ENCODE measurements around the gene CATSPER3. TPM values are rescaled to one million over a fixed set of nuclear protein-coding genes. Genes with fewer than 3 reads are reported as not detected.

Gene CATSPER3
- total RNA-seq, 1 experiment from 2014 or later = 0.50 TPM

DNA sequence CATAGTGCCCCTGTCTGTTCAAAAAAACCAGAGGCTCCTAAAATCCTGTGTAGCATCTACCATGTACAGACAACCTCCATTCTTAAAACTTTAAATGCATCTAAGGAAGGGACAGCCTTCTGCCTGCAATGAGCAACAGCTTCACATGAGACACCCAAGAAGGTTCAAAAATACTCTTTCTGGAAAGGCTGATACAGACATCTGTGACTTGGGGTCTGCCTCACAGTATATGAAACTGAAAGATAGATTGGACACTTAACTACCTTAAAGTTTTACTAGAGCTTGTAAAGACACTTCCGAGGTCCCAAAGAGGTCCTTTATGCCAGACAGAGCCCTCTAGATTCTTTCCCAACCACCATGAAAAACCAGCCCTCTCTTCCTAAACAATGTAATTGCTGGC is 28.2 kb upstream of the CATSPER3 start:
- no peak for TF ChIP-seq CTCF (conservative IDR thresholded peaks at IDR 0.05)
- H3K27ac Mint-ChIP-seq = no peak overlapping the region
- Histone ChIP-seq H3K23ac (ENCODE audit: insufficient read length, low read depth, low read length) (no peak overlapping the region), H4K8ac (replicated peaks; ENCODE audit: insufficient read length, low read depth, low read length) (no peak overlapping the region), H3K4me1 (ENCODE audit: insufficient read depth, low read length) (no peaks in the 10 kb centered on the region), H4K5ac (ENCODE audit: insufficient read length, low read depth, low read length) (no peak overlapping the region), H3K79me1 (ENCODE audit: insufficient read depth, low read depth, low read length, poor library complexity, severe bottlenecking) (no peaks in the 10 kb centered on the region), H3K18ac (ENCODE audit: insufficient read length, low read depth, low read length) (no peak overlapping the region), H3K23me2 (ENCODE audit: insufficient read length, low read depth, low read length, poor library complexity, severe bottlenecking) (no peaks in the 10 kb centered on the region), H3K4me2 (ENCODE audit: insufficient read depth, insufficient read length, low read length) (no peak overlapping the region), H2BK15ac (ENCODE audit: low read depth, low read length) (no peak overlapping the region), H2BK12ac (ENCODE audit: insufficient read length, low read depth, low read length) (no peak overlapping the region), H3K4ac (ENCODE audit: low read depth, low read length) (no peak overlapping the region), H2BK120ac (ENCODE audit: low read depth, low read length, poor library complexity, severe bottlenecking) (no peak overlapping the region), H3K14ac (ENCODE audit: insufficient read depth, low read length) (no peak overlapping the region), H2AK5ac (ENCODE audit: insufficient read length, low read length) (no peak overlapping the region), H3K56ac (ENCODE audit: insufficient read length, low read depth, low read length) (no peak overlapping the region), H3K9ac (ENCODE audit: extremely low read depth, insufficient read length, low read length) (no peak overlapping the region), H3K79me2 (ENCODE audit: insufficient read depth, low read length) (no peaks in the 10 kb centered on the region), H4K20me1 (ENCODE audit: control insufficient read depth, insufficient read depth, insufficient read length) (no peaks in the 10 kb centered on the region), H2BK20ac (ENCODE audit: low read depth, low read length, poor library complexity, severe bottlenecking) (no peak overlapping the region), H3T11ph (ENCODE audit: low read length) (no peak overlapping the region), H3K27me3 (ENCODE audit: insufficient read depth, low read length) (no peaks in the 10 kb centered on the region), H2BK5ac (ENCODE audit: insufficient read length, low read length) (no peak overlapping the region), H2AFZ (ENCODE audit: low read length) (no peak overlapping the region), H4K91ac (ENCODE audit: insufficient read length, low read depth, low read length) (no peak overlapping the region), H3K9me3 (ENCODE audit: control insufficient read depth, low read depth, low read length) (no peaks in the 10 kb centered on the region), H3K27ac (ENCODE audit: insufficient read length, low read depth, low read length) (no peak overlapping the region)
- no peak overlapping the region for H3K4me3 Mint-ChIP-seq
- DNase-seq = no peak
- no peaks in the 10 kb centered on the region for H3K9me3 Mint-ChIP-seq
- H3K36me3 Mint-ChIP-seq (ENCODE audit: insufficient read depth in 1 of 3, low read depth in 3 of 3) = peaks cover 0 to 15% (median 6%) of the 10 kb centered on the region in 3 experiments; a peak in 5 of 7 replicates
- H3K27me3 Mint-ChIP-seq (ENCODE audit: low read depth) = no peaks in the 10 kb centered on the region
- H3K4me1 Mint-ChIP-seq = peaks cover 5 to 7% of the 10 kb centered on the region in 2 experiments
- WGBS (ENCODE audit: extremely low coverage, insufficient read length, low lambda C conversion rate) = no CpG with 5 or more reads among the region's 1 CpG

Measured in H9 (cell line).